Activated naive CD4-positive, alpha-beta T cell treated with Interleukin-2 at 50 U/mL for 16 hours (primary cell): ENCODE results near the gene EPB41L4B.
"Not testable (repeated sequence)": the region's sequence is repeated elsewhere in the genome, so short reads cannot be mapped to it uniquely, and the experiment has no call there.

ENCODE experiments used
- DNase-seq: peaks from one replicate; pipeline ENCODE4 v3.0.0-alpha.2; 2020

EPB41L4B gene

DNA sequence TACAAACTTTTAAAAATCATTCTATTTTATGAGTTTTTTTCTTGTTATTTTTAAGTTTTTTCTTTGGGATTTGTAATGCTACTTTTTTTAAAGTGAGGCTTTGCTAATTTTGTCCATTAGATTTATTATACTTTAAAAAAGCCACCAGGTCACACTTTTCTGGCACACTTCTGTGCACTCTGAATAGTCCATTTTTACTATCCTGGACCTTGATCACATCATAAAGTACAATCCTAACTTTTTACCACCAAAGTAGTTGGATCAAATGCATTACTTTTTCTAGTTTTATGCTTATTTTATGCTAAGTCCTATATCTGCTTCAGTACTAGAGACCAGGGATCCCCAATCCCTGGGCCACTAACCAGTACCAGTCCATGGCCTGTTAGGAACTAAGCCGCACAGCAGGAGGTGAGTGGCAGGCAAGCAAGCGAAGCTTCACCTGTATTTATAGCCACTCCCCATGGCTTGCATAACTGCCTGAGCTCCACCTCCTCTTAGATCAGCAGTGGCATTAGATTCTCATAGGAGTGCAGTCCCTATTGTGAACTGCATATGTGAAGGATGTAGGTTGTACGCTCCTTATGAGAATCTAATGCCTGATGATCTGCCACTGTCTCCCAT is 169.8 kb downstream of the EPB41L4B start:
- DNase-seq, result no peak

DNA sequence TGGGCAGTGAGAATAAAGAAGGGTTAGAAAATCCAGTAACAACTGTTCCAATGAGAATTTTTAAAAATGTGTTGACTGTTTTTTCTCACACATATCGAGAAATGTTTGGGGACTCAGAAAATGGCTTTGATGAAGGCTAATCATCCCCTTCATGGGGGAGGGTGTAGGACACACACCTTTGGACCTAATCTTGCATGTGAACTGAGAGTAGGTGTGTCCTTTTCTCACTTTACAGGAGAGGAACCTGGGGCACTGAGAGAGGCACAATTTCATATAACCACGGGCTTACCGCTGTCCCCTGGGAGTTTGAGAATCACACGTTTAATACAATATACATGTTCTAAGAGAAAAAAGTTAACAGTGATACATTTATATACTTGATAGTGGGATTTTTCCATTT is 171.1 kb downstream of the EPB41L4B start:
- no peak for DNase-seq

DNA sequence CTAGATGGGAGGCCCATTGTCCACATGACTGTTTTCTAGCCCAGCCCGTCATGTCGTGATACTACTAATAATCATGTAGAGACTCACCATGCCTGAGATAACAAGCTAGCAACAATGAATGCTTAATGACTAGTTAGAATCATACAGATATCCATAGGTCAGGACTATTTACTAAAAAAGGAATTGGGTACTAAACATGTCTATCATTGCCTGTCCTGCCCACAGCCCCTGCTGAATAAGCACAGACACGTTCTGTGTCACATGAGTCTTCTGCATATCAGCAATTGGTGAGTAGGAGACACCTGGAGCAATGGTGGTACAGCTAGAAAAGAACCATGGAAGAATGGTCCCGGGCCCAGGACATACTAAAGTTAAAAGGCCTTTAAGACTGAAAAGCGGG is 171.8 kb downstream of the EPB41L4B start:
- DNase-seq, result no peak

DNA sequence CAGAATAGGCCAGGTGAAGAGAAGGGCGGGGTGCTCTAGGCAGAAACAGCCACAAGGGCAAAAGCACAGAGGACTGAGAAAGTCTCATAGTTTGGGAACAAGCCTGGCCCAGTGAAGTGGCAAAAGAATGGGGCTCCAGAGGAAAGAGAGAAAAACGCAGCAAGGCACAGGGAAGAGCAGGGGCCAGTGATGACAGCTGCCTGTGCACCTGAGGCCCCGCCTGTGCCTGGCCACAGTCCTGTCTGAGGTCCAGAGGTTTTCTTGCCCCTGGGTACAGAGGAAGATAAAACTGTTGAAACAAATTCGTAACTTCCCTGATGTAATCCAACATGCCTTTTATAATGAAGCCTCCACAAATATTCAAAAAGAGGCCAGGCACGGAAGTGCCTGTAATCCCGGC is 175.8 kb downstream of the EPB41L4B start:
- DNase-seq, result no peak

DNA sequence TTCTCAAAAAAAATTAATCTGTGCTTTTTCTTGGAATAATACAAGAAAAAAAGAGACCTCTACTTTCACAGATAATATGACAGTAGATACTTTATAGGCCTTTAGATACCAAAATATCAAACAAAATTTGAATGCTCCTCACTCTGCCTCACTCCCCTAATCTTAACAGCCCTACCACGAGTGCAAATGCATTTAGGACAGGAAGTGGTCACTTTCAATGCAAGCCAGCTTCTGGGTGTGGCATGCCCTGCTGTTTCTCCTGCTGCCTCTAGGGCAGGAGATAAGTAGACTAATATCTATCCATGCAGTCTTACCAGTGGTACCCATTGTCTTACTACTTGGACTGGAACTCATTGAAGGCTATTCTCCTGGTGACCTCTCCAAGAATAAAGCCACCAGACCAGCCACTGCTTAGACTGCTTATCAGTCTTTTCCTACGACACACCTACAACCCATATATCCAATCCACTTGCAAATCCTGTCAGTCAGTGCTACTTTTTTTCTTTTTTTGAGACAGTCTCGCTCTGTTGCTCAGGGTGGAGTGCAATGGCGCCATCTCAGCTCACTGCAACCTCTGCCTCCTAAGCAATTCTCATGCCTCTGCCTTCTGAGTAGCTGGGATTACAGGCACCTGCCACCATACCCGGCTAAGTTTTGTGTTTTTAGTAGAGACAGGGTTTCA is 176.8 kb downstream of the EPB41L4B start:
- DNase-seq, result no peak

DNA sequence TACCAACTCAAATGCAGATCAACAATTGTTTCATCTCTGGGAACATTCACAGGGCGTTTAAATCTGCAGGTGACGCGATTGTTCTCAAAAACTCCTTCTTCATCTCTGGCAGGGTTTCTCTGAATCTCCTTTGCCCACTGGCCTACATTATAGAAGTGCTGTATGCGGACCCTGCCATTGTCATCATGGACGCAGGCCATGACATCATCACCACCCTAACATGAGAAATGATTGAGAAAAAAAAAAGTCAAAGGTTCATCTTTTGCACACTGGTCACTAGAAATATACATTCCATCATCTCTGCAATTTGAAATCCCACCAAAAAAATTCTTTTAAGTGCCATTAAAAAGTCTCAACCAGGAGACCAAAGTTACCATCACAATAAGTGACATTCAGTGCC is 179.5 kb downstream of the EPB41L4B start:
- DNase-seq, result no peak

DNA sequence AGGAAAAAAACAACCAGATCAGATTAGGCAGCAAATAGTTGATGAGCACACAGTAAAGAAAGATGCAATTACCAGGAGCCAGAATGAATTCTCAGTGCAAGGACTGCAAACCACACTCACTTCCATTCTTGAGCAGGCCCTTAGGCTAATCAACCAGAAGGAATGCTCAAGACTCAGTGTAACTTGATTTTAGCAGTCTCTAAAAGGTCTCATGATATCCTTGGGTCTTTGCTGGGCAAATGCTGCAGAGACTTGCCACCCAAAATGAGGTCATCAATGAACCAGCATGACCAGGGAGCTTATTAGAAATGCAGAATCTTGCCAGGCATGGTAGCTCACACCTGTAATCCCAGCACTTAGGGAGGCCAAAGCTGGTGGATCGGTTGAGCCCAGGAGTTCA is 181.0 kb downstream of the EPB41L4B start:
- DNase-seq, result no peak

DNA sequence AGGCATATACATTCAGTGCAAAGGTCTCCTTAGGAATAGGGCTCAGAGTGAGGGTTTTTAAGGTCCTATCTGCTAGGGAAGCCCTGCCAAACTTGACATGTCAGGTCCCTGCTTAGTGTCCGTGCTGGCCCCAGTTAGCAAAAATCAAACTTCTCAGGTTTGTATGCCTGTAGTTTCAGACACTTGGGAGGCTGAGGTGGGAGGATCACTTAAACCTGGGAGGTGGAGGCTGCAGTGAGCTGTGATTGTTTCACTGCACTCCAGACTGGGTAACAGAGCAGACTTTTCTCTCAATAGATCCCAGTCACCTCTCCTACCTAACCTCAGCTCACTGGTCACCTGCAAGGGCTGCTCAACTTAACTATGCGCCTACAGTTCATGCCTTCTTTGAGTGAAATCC is 182.4 kb downstream of the EPB41L4B start:
- no peak for DNase-seq

DNA sequence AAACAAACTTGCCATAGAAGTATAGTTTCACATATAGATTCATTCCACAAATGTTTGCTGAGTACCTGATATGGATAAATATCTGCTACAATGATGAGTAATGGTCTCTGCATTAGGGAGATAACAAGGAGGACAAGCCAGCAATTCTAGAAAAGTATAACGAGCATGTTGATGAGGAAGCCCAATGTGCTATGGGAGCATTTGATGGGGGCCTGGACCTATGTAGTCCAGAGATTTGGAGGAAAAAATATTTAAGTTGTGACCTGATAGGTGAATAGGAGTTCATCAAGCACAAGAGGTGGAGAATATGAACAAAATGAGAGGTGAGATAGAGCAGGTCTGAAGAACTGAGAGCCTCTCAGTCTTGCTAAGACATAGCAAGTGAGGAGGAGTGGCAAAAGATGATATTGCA is 186.7 kb downstream of the EPB41L4B start:
- no peak for DNase-seq

DNA sequence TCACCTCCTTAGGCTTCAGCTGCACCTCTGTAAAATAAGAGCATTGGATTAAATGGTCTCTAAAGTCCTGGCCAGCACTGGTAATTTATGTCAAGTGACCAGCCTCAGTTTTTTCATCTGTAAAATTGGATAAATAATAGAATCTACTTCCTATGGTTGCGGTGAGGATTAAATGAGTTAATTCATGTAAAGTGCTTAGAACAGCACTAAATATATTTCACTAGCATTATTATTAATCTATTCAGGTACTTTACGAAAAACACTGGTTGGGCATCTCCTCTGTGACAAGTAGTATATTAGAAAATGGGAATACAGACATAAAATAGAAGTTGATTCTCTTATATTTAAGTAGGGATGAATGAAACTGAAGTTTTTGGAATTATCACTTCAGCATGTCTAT is 187.3 kb downstream of the EPB41L4B start:
- DNase-seq, result no peak

DNA sequence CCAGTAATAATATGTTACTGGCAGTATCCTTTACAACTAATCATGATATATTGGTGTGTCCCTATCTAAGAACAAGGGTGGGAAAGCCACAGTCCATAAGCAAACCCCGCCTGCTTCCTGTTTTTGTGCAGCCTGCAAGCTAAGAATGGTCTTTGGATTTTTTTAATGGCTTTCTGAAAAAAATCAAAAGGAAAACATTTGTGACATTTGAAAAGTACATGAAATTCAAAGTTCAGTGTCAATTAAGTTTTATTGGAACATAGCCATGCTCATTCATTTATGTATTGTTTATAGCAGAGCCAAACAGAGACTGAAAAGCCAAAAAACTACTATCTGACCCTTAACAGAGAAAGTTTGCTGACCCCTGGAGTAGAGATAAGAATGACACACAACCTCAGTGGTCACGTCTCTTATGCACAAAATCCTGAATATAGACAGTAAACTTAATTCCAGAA is 188.3 kb downstream of the EPB41L4B start:
- no peak for DNase-seq

DNA sequence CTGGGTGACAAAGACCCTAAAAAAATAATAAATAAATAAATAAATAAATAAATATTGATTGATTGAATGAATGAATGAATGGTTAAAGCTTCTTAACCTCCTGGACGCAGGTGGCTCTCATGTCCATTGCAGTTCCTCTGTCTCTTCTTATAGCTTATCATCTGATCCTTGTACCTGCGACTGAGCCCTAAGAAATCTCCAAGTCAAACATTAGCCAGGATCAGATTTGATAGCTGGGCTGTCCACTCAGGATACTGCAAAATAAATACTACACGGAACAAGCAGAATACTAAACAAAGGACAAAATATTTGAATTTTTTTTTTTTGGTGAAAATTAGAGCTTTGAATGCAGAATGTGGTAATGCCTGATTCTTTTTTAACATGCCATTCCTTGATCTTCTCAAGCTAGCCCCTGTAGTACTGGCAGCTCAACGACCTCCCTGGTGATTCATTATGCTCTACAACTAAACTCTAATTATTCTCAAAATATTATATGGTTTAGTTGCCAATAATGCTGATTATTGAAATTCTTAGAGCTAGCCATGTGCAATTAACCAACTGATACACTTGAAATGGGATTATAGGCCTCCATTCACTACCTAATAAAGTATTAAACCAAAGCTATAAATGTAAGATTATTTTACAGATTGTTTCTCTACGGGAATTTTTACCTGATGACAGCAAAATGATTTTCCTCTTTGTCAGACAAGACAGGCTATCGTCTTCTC is 191.2 kb downstream of the EPB41L4B start:
- no peak for DNase-seq

DNA sequence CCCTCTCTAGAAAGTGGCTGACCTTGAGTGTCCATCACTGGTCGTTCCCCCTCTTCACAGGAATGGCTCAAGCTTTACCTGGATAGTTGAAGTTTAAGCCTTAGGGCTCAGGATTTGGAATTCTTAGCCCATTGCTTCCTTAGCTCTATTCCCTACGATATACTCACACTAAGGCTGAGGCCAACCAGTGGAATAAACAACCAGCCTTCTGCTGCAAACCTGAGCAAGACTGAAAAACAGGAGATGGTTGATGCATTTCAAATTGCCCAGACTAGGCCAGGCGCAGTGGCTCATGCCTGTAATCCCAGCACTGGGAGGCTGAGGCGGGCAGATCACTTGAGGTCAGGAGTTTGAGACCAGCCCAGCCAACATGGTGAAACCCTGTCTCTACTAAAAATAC is 194.2 kb downstream of the EPB41L4B start:
- DNase-seq, result not testable (repeated sequence)

DNA sequence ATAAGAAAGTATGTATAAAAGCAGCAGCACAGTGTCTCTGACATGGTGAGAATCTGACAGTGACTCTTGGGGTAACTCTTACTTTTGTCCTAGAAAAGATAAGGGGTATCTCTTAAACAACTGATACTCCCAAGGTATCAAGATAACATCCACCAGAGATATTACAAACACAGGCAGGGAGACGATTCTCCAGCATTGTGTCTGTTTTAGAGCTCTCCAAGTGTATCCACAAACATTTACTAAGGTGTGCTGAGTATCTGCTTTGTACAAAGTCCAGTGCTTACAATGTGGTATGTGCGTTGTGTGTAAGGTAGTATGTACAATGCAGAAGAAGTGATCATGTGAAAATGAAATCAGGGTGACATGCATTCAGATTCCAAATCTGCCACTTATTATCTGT is 196.7 kb downstream of the EPB41L4B start:
- DNase-seq, result no peak

DNA sequence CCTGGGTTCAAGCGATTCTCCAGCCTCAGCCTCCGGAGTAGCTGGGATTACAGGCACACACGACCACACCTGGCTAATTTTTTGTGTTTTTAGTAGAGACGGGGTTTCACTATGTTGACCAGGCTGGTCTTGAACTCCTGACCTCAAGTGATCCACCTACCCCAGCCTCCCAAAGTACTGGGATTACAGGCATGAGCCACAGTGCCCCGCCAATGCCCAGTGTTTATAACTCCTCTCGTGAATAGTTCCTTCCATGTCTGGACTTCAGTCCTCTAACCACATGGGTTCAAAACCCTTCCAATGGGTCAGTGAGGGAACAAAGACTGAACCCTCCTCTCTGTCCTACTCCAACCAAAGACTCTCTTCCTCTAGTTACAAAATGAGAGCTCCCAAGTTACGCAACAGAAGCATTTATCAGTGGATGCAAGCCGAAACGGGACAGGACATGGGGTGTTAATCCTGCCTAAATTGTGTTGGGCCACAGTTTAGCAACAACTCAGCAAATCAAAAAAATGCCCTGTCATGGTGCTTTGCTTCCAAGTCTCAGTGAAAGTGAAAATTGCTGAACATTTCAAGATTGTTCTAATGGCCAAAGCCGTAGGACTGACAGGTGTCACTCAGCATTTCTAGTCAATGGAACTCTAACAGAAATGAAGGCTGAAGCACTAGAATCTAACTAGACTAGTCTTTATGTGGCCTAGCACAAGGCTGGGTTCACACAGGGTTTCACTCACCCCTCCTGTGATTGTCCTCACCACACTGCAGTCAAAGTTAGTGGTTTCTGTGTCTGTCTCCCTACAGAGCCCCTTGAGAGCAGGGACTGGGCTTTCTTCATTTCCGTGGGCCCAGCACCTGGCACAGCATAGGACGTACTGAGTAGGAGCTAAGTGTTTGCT is 197.9 kb downstream of the EPB41L4B start:
- no peak for DNase-seq
